Measurements from ENCODE around the gene SLC24A1.
"Not testable (repeated sequence)": the region's sequence is repeated elsewhere in the genome, so short reads cannot be mapped to it uniquely, and the experiment has no call there.

Gene SLC24A1

GRCh38 chr15:65621638-65622037 lies at the start of gene SLC24A1:
SLC24A1 (plus strand) TSS chr15:65621938; CDS start chr15:65624081, 2,143 bp downstream.
- DNase-seq: no peak

DNA sequence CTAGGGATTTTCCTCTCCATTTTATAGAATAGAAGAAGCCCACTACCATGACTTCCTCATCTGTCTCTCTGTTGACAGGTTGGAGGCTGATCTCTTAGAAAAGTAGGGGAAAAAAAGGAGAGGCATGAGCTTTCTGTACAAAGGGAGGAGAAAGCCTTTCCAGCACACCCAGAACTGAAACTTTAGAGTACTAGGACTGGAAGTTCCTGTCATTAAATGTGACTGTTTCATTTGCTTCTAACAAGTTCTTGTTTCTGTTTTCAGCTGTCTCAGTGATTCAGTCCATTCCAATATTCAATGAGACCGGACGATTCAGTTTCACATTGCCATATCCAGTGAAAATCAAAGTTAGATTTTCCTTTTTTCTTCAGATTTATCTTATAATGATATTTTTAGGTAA lies 49.8 kb upstream of the SLC24A1 start:
- no peak for DNase-seq

DNA sequence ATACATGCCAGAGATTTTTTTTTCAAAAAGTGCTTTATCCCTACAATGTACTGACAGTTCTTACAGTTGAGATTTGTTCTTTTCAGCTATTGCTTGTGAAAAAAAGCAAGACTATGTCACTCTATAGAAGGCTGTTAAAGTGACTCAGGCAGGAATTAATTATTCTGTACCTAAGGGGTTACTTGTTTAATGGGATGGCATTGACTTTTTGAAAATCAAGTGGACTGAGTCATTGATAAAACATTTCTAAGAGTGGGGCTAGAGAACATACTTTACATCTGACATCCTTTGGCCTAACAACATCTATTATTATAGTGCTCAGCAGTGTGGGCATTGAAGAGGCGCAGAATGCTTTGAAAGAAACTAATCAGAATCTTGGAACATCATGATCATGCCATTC lies 45.1 kb upstream of the SLC24A1 start:
- no peak for DNase-seq

DNA sequence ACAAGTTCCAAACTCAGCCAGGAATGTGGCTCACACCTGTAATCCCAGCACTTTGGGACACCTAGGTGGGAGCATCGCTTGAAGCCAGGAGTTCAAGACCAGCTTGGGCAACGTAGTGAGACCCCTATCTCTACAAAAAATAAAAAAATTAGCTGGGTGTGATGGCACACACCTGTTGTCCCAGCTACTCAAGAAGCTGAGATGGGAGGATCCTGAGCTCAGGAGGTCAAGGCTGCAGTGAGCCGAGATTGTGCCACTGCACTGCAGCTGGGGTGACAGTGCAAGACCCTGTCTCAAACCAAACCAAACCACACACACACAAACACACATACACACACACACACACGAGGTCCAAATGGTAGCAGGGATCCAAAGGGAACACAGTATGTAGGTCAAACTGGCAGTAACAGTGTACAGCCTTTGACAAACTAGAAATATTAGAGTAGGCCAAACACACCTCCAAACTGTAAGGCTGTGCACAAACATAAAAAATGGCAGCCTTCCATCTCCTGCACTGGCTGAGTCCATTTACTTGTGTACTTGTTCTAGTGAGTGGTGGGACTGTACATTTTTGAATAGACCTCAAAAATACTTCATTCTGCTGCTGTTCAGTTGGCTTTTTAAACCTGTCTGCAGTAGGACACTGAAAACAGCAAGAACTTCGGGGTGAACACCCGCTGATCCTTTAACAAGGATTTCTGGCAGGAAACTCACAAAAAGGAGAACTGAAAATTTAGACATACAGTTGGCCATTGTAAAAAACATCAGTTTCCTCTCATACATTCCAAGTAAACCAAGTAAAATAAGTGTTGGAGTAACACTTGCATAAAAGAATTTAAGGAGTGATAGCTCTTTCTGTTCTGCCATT lies 44.4 kb upstream of the SLC24A1 start:
- no peak for DNase-seq

- no peak for DNase-seq
Measured at GRCh38 chr15:65578904-65579728, 42.6 kb upstream of the SLC24A1 start.

DNA sequence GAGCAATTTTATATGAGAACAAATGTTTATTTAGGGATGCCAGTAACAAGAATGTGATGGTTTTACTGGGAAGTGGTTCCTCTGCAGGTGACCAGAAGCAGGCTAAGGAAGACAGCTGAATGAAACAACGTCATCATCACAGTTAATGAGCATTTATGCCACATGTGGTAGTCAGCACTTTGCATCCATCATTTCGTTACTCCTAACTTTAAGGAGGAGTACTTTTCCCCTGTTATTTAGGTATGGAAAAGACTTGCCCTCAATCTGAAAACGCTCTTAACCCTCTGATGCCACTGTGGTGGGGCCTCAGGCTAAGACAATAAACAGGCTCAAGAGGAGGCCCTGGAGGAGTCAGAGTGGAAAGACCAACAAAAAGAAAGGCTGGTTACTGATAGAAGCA lies 42.0 kb upstream of the SLC24A1 start:
- DNase-seq: no peak

- no peak for DNase-seq
Measured at GRCh38 chr15:65580287-65580686, 41.5 kb upstream of the SLC24A1 start.

DNA sequence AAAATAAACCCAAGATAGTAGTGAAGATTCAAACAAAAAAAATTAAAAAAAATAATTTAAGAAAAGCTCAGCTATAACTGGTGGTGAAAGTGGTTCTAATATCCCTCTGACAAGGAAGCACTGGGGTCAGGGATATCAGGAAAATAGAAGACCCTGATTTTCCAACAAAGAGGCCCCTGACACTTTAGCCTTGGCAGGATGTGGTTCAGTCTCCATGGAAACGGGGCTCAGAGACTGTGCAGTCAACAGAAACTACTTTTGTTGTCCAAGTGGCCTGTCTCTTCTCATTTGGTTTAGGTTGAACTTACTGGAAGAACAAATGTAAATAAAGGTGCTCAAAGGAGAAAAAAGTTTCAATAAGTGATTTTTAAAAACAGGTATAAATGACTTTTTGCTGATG lies 38.0 kb upstream of the SLC24A1 start:
- DNase-seq: no peak

GRCh38 chr15:65584241-65584640 lies 37.5 kb upstream of the SLC24A1 start:
- no peak for DNase-seq

DNA sequence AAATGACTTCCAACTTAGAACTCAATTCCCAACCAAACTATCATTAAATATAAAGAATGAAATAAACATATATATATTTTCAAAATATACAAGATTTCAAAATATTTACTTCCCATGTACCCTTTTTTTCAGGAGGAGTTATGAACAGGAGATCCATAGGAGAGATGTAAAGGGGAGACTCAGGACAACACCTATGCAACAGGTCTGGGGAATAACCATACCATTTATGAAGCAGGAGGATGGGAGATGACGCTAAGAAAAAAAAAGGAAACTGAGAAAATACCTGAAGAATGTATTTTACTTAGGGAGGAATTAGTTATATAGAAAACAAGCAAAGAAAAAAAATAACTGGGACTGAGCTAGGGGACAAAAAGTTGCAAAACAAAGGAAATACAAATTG lies 34.6 kb upstream of the SLC24A1 start:
- no peak for DNase-seq

DNA sequence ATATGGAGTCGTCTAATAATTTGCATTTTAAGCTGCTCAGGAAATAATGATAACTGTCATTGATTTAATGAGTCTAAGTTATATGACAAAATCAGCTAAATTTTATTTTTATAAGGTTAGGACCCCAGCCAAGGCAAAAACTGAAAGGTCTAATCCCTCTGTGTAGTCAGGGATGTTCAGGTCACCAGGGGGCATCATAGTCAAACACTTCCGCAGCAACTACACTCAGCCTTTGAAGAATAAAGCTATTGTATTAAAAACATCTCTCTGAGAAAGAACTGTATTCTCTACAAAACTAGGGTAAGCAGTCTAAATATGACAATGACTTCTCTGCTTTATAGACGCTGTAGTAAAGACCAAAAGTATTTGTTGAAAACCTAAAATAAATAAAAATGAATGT lies 25.8 kb upstream of the SLC24A1 start:
- DNase-seq: no peak

GRCh38 chr15:65598468-65598867 lies 23.3 kb upstream of the SLC24A1 start:
- no peak for DNase-seq

DNA sequence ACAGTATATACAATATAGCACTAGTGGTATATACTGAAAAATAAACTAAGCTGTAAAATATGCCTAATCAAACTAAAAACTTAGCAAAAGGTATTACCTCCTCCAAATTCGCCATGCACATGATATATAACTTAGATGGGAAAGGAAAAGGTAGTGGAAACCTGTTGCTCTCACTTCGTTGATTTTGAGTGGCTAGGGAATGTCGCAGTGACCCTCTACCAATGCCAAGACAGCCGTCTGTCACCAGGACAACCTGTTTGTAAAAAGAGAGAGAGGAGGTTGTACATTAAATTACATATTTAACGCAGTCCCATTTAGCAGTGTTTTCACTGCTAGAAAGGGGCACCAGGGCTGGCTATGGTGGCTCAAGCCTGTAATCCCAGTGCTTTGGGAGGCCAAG lies 22.1 kb upstream of the SLC24A1 start:
- no peak for DNase-seq

GRCh38 chr15:65603134-65603533 lies 18.6 kb upstream of the SLC24A1 start:
- no peak for DNase-seq

DNA sequence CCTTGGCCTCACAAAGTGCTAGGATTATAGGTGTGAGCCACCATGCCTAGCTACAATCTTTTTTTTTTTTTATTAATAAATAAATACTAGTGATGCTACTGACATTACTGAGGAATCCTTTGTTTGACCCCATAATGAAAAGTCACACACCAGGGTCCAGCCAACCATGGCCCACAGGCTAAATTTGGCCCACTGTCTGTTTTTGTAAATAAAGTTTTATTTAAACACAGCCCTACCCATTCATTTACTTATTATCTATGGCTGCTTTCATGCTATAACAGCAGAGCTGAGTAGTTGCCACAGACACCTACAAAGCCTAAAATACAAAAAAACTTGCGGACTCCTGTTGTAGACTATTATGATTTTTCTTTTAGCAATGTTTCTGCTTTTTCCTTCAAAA lies 18.2 kb upstream of the SLC24A1 start:
- DNase-seq: no peak

DNA sequence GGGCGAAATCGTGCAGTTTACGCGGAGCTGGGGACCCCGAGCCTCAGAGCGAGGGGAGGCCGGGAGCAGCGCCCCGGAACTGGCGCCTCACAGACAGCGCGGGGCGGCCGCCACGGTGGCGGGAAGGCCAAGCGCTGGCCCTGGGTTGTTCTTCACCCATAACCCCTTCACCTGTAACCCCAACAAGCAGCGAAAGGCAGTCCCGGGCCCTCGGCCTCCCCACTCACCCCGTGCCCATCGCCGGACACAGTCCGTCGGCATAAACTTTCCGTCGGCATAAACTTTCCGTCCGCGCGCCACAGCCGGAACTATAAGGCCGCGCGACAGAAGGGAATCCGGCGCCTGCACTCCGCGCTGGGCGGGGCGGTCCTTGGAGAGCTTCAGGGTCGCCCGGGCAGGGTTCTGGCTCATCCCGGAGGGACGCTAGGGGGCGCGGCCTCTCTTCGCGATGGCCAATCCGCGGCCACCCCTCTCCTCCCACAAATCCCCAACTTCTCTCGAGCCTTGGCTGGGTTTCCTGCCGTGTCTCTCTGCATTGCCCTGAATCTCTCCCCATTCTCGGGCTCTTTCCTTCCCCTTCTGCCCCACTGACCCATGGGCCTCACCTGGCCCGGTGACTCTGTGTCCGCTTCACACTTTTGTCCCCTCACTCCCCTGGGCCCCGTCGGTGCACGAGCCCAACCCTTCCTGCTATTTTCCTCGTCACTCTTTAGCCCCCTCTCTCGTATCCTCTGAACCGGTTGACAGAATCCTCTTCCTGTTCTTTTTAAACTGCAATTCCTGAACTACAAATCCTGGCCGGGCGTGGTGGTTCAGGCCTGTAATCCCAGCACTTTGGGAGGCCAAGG lies 10.6 kb upstream of the SLC24A1 start, which contains the start of gene INTS14:
TSS of gene INTS14 (minus strand) at position 261 of the 848 bp plus-strand sequence. CDS start 3,751 bp downstream, outside the sequence.
- DNase-seq: peak; percentile 87 to 89

- DNase-seq: no peak
Measured at GRCh38 chr15:65611888-65612615, 9.7 kb upstream of the SLC24A1 start.

DNA sequence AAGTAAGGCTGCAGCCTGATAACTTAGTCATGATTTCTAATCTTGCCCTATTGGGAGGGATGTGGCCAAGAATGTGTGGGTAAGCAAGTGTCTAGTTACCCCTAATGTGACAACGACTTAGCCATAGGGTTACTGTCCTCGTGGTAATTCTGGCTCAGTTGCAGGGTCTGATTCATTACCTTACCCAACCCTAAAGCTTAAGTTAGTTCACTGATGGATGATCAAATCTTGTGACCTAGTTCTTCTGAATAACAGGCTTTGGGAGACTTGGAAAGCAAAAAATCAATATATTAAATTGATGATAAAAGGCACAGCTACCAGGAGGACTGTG lies 9.2 kb upstream of the SLC24A1 start:
- DNase-seq: no peak

DNA sequence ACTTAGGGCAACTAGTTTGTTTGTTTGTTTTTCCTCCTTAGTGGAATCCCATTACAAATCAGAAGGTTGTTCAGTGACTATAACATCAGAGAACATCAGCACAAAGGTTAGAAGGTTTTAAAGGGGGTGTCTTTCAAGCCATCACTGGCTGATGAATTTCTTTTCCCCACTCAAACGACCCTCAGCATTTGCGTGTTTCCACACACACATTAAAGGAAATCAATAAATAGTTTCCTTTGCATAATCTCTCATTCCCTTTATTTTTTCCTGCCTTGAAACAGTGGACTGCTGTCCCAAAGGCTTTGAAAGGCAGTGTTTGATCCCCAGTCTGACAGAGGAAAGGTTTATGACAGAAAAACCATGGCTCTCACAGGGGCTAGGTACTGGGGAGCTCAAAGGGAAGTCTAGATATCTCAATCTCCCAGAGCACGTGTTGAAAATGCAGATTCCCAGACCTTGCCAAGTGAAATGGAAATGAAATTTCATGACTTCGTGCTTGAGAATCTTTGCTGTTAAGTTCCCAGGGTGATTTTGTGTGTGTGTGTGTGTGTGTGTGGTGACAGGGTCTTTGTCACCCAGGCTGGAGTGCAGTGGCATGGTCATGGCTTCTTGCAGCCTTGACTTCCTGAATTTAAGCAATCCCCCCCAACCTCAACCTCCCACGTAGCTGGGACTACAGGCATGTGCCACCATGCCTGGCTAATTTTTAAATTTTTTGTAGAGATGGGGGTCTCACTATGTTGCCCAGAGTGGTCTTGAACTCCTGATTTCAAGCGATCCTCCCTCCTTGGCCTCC lies 8.6 kb upstream of the SLC24A1 start:
- DNase-seq: no peak

DNA sequence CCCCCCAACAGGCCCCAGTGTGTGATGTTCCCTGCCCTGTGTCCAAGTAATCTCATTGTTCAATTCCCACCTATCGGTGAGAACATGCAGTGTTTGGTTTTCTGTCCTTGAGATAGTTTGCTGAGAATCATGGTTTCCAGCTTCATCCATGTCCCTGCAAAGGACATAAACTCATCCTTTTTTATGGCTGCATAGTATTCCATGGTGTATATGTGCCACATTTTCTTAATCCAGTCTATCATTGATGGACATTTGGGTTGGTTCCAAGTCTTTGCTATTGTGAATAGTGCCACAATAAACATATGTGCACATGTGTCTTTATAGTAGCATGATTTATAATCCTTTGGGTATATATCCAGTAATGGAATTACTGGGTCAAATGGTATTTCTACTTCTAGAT lies 5.9 kb upstream of the SLC24A1 start:
- DNase-seq: not testable (repeated sequence)

DNA sequence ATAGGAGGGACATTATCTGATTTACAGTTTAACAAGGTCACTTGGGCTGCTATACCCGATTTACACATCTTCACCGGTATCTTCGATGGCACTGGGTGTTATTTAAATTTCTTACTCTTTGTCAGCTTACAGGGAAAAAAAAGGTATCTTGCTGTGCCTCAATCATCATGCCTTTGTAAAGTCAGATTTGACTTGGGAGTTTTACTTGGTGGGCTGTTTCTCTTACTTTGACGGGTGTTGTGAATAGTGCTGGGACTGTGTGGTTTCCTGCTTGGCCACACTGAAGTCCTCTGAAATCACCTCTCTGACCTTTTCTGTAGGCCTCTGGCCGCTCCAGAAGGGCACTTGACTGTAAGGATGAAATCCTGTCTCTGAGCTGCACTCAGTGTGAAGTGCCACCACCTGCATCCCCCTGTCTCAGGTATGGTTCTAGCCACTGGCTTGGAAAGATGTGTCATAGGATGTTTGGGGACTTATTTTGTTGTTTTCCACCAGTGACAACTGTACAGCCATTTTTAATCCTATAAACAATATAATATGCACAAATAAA lies 3.1 kb upstream of the SLC24A1 start:
- DNase-seq: no peak

Measured in NCI-H1930 (cell line).